Hepatocyte (in vitro differentiated cells): ENCODE measurements around the gene AP3D1. TPM values are rescaled to one million over a fixed set of nuclear protein-coding genes. Genes with fewer than 3 reads are reported as not detected.
A peak's percentile ranks its signal among the peaks of the same experiment; 100 is the strongest.
"Not testable (repeated sequence)": the region's sequence is repeated elsewhere in the genome, so short reads cannot be mapped to it uniquely, and the experiment has no call there.

Experiments
- DNase-seq: peaks from one replicate; pipeline ENCODE4 v3.0.0-alpha.2; 2016; ENCODE audit warnings: low spot score
- H2AFZ ChIP-seq: fragments of 200-600 bp; sonication (generic); 2 replicates; pipeline ENCODE4 v1.6.0; 2016; ENCODE audit warnings: antibody characterized with exemption, mild to moderate bottlenecking
- H3K27ac ChIP-seq: fragments of 200-600 bp; sonication (generic); 2 replicates; pipeline ENCODE4 v1.5.1; 2016; ENCODE audit warnings: mild to moderate bottlenecking
- H3K27me3 ChIP-seq: fragments of 200-600 bp; sonication (generic); 2 replicates; pipeline ENCODE4 v1.6.1; 2016
- H3K36me3 ChIP-seq: fragments of 200-600 bp; sonication (generic); replicated peaks from 2 replicates; pipeline ENCODE4 v1.5.1; 2016; ENCODE audit warnings: low read depth; ENCODE audit not compliant: insufficient read depth
- H3K4me1 ChIP-seq: fragments of 200-600 bp; sonication (generic); 2 replicates; pipeline ENCODE4 v1.5.1; 2016; ENCODE audit warnings: mild to moderate bottlenecking, moderate library complexity; ENCODE audit not compliant: insufficient read depth
- H3K4me2 ChIP-seq: fragments of 200-600 bp; sonication (generic); 2 replicates; pipeline ENCODE4 v1.6.0; 2016
- H3K4me3 ChIP-seq: fragments of 200-600 bp; sonication (generic); 2 replicates; pipeline ENCODE4 v1.5.1; 2016; ENCODE audit warnings: mild to moderate bottlenecking
- H3K79me2 ChIP-seq: fragments of 200-600 bp; sonication (generic); 2 replicates; pipeline ENCODE4 v1.6.0; 2017; ENCODE audit warnings: mild to moderate bottlenecking
- H3K9me2 ChIP-seq: fragments of 200-600 bp; sonication (generic); replicated peaks from 2 replicates; pipeline ENCODE4 v1.6.0; 2017; ENCODE audit warnings: mild to moderate bottlenecking; ENCODE audit not compliant: insufficient read depth
- H3K9me3 ChIP-seq: fragments of 200-600 bp; sonication (generic); 2 replicates; pipeline ENCODE4 v1.5.1; 2016; ENCODE audit warnings: low read depth, mild to moderate bottlenecking
- H4K20me1 ChIP-seq: fragments of 200-600 bp; sonication (generic); 2 replicates; pipeline ENCODE4 v1.6.0; 2016; ENCODE audit warnings: mild to moderate bottlenecking; ENCODE audit not compliant: insufficient read depth, poor library complexity, severe bottlenecking
- CTCF ChIP-seq: fragments of 200-600 bp; sonication (generic); IDR thresholded peaks from 2 replicates; pipeline ENCODE4 v1.5.1; 2016; ENCODE audit warnings: antibody characterized with exemption, mild to moderate bottlenecking; ENCODE audit not compliant: poor library complexity
- EZH2 ChIP-seq: fragments of 200-600 bp; sonication (generic); IDR thresholded peaks from 2 replicates; pipeline ENCODE4 v1.6.1; 2016; ENCODE audit warnings: antibody characterized with exemption, mild to moderate bottlenecking, borderline replicate concordance
- EZH2phosphoT487 ChIP-seq: fragments of 200-600 bp; sonication (generic); IDR thresholded peaks from one replicate; pipeline ENCODE4 v1.6.1; 2018; ENCODE audit warnings: antibody characterized with exemption, mild to moderate bottlenecking, low read depth, moderate library complexity; ENCODE audit not compliant: unreplicated experiment, severe bottlenecking
- WGBS: methylation state at CpG from one replicate; pipeline ENCODE4 v1.1.6; 2016; ENCODE audit warnings: low lambda C conversion rate; ENCODE audit errors: missing lambda C conversion rate; 5-methylcytosine and 5-hydroxymethylcytosine counted together
- polyA plus RNA-seq: library from polyadenylated mRNA; unstranded; fragments of >200 nt; fragmentation: Nextera tagmentation; extraction: Ambion mirVana; gene quantifications from 2 replicates; pipeline ENCODE4 v1.2.1, GENCODE V29; 2016
- total RNA-seq: library from RNA; depleted of rRNA; stranded (reverse); fragments of >200 nt; gene quantifications from 2 replicates; pipeline ENCODE4 v1.2.3, GENCODE V29; 2014

AP3D1 gene
- total RNA-seq (92.2 and 102 TPM in 2 replicates), polyA plus RNA-seq (108 and 109 TPM in 2 replicates)

- Histone ChIP-seq H3K9me2 (no peaks in the 10 kb centered on the region), H3K27ac (peak within 1 kb of the TSS; percentile 87), H3K4me2 (peak within 1 kb of the TSS; percentile 95), H3K4me3 (peak within 1 kb of the TSS; percentile 94), H3K9me3 (no peaks in the 10 kb centered on the region), H4K20me1 (peaks cover 39% of the 10 kb centered on the region), H3K79me2 (peaks cover 45% of the 10 kb centered on the region), H3K4me1 (peaks cover 18% of the 10 kb centered on the region), H3K36me3 (no peaks in the 10 kb centered on the region), H2AFZ (peak within 1 kb of the TSS; percentile 12), H3K27me3 (no peaks in the 10 kb centered on the region)
- TF ChIP-seq EZH2phosphoT487 (no peak), CTCF (no peak), EZH2 (no peak)
- WGBS: 5% methylated on average over 54 of the region's 74 CpGs
- DNase-seq: peak; percentile 100
These were observed at the start of gene AP3D1 for GRCh38 chr19:2151339-2152229. AP3D1 (minus strand) TSS chr19:2151566; CDS start chr19:2151334, 232 bp downstream.

GRCh38 chr19:2200624-2201294 lies 49.4 kb upstream of the AP3D1 start:
- H3K27ac ChIP-seq, H3K36me3 ChIP-seq, DNase-seq, H2AFZ ChIP-seq, H3K4me3 ChIP-seq, H3K9me2 ChIP-seq, H3K4me1 ChIP-seq, H3K9me3 ChIP-seq, H4K20me1 ChIP-seq, H3K27me3 ChIP-seq, H3K4me2 ChIP-seq: not testable (repeated sequence)
- peaks cover 26% of the 10 kb centered on the region for H3K79me2 ChIP-seq
- 100% methylated on average over 2 of the region's 50 CpGs for WGBS

- H3K79me2 ChIP-seq: peaks cover 26% of the 10 kb centered on the region
- H2AFZ ChIP-seq: no peak overlapping the region
- H3K27ac ChIP-seq: no peak overlapping the region
- no peak overlapping the region for H3K4me3 ChIP-seq
- no peaks in the 10 kb centered on the region for H3K4me1 ChIP-seq
- H3K27me3 ChIP-seq: no peaks in the 10 kb centered on the region
- 97% methylated on average over 26 of the region's 37 CpGs for WGBS
- no peak overlapping the region for H3K4me2 ChIP-seq
- TF ChIP-seq EZH2: no peak
- no peak for TF ChIP-seq EZH2phosphoT487
- TF ChIP-seq CTCF: no peak
- DNase-seq: no peak
- H3K9me2 ChIP-seq: no peaks in the 10 kb centered on the region
- H4K20me1 ChIP-seq: peaks cover 9% of the 10 kb centered on the region
- no peaks in the 10 kb centered on the region for H3K36me3 ChIP-seq
- no peaks in the 10 kb centered on the region for H3K9me3 ChIP-seq
These were observed 48.7 kb upstream of the AP3D1 start for GRCh38 chr19:2199861-2200623.
